Measurements from ENCODE around the gene DDX1. TPM values are rescaled to one million over a fixed set of nuclear protein-coding genes. Genes with fewer than 3 reads are reported as not detected.

The DDX1 gene
- total RNA-seq, 1 experiment from 2014 or later, result 62.6 TPM

DNA sequence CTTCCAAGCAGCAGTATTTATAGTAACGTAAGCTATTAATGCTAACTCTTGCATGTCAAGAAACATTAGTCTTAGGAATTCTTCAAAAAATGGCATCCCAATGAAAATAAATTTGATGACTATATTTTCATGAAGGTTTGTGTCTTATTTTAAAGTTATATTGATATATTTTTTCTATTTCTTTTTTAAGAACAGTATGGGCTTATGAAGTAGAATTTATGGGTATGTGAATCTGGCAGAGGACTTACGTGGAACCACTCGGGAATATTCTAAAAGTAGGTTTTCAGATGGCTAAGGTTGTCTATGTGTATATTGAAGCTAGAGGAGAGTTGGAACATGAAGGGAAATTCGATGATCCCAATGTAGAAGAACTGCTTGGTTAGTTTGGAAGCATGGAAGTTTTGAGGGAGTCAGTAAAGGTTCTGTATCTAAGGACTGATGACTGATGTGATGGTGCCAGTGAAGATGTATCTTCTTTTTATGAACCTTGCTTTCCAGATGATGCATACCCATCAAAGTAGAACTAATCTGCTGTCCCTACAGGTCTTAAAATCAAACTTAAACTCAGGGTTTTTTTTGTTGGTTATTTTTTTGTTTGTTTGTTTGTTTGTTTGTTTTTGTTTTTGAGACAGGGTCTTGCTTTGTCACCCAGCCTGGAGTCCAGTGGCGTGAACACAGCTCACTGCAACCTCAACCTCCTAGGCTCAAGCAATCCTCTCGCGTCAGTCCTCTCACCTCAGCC, 39.5 kb downstream of the DDX1 start:
- TF ChIP-seq, protein P1, sequence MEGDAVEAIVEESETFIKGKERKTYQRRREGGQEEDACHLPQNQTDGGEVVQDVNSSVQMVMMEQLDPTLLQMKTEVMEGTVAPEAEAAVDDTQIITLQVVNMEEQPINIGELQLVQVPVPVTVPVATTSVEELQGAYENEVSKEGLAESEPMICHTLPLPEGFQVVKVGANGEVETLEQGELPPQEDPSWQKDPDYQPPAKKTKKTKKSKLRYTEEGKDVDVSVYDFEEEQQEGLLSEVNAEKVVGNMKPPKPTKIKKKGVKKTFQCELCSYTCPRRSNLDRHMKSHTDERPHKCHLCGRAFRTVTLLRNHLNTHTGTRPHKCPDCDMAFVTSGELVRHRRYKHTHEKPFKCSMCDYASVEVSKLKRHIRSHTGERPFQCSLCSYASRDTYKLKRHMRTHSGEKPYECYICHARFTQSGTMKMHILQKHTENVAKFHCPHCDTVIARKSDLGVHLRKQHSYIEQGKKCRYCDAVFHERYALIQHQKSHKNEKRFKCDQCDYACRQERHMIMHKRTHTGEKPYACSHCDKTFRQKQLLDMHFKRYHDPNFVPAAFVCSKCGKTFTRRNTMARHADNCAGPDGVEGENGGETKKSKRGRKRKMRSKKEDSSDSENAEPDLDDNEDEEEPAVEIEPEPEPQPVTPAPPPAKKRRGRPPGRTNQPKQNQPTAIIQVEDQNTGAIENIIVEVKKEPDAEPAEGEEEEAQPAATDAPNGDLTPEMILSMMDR (conservative IDR thresholded peaks at IDR 0.05; ENCODE audit: low read depth, low read length), result no peak
- TF ChIP-seq EZH2phosphoT487 (IDR thresholded peaks at IDR 0.05; ENCODE audit: borderline replicate concordance, low read length) (no peak), EZH2 (IDR thresholded peaks at IDR 0.05; ENCODE audit: low read length, unreplicated experiment) (no peak)
- Histone ChIP-seq H3K9me2 (replicated peaks; ENCODE audit: low read length) (no peaks in the 10 kb centered on the region), H3K79me2 (ENCODE audit: low read length) (no peaks in the 10 kb centered on the region), H3F3A (ENCODE audit: low read length, unreplicated experiment) (no peaks in the 10 kb centered on the region), H3K4me3 (ENCODE audit: low read length) (no peak overlapping the region), H3K36me3 (ENCODE audit: low read depth, low read length) (peaks cover 76% of the 10 kb centered on the region), H2AFZ (ENCODE audit: low read length) (no peak overlapping the region), H3K4me2 (ENCODE audit: low read length) (no peak overlapping the region), H3K9ac (ENCODE audit: low read length) (no peak overlapping the region), H3K9me3 (ENCODE audit: low read length) (no peaks in the 10 kb centered on the region), H3K27me3 (ENCODE audit: low read length) (no peaks in the 10 kb centered on the region), H4K20me1 (ENCODE audit: low read length) (no peaks in the 10 kb centered on the region), H3K4me1 (ENCODE audit: insufficient read depth, low read length) (no peaks in the 10 kb centered on the region), H3K27ac (ENCODE audit: low read length) (no peak overlapping the region)
- ChIA-PET POLR2A (ENCODE audit: unreplicated experiment) (no interaction called here), CTCF (no interaction called here)
- no TSS peak for BruUV-seq (replicated peaks)
- no peak for DNase-seq
- no peak for ATAC-seq
- intact Hi-C loops (cut with micrococcal nuclease), result no loop called here

DNA sequence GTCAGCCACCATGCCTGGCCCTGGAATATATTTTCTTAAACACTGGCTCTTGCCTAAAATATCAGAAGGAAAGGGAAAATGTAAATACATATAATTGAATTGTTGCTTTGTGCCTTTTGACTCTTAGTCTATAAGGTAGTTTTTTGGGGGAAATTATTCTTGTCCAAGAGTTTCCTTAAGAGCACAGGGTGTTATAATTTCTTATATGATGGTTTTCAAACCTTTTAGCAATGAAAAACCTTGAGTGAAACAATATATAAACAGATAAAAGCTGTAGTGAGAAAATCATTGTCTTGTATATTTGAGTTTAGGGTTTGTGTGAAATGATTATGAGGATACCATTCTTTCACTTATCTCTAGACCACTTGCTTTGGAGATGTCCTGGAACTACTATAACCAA, 40.2 kb downstream of the DDX1 start:
- H3K9ac ChIP-seq (ENCODE audit: low read length), result no peak overlapping the region
- H4K20me1 ChIP-seq (ENCODE audit: low read length), result no peaks in the 10 kb centered on the region
- TF ChIP-seq EZH2 (IDR thresholded peaks at IDR 0.05; ENCODE audit: low read length, unreplicated experiment) (no peak), EZH2phosphoT487 (IDR thresholded peaks at IDR 0.05; ENCODE audit: borderline replicate concordance, low read length) (no peak)
- TF ChIP-seq, protein P1 (conservative IDR thresholded peaks at IDR 0.05; ENCODE audit: low read depth, low read length), result no peak
- H3K27me3 ChIP-seq (ENCODE audit: low read length), result no peaks in the 10 kb centered on the region
- POLR2A ChIA-PET (ENCODE audit: unreplicated experiment), result no interaction called here
- no peaks in the 10 kb centered on the region for H3K4me1 ChIP-seq (ENCODE audit: insufficient read depth, low read length)
- no peaks in the 10 kb centered on the region for H3K9me3 ChIP-seq (ENCODE audit: low read length)
- no peak overlapping the region for H3K27ac ChIP-seq (ENCODE audit: low read length)
- intact Hi-C loops (cut with micrococcal nuclease), result no loop called here
- H2AFZ ChIP-seq (ENCODE audit: low read length), result no peak overlapping the region
- no TSS peak for BruUV-seq (replicated peaks)
- no peaks in the 10 kb centered on the region for H3K9me2 ChIP-seq (replicated peaks; ENCODE audit: low read length)
- no peak overlapping the region for H3K4me3 ChIP-seq (ENCODE audit: low read length)
- H3K79me2 ChIP-seq (ENCODE audit: low read length), result no peaks in the 10 kb centered on the region
- H3K36me3 ChIP-seq (ENCODE audit: low read depth, low read length), result peaks cover 72% of the 10 kb centered on the region
- no peak for DNase-seq
- no peaks in the 10 kb centered on the region for H3F3A ChIP-seq (ENCODE audit: low read length, unreplicated experiment)
- CTCF ChIA-PET, result no interaction called here
- H3K4me2 ChIP-seq (ENCODE audit: low read length), result no peak overlapping the region
- no peak for ATAC-seq
